ENCODE measurements around the gene DMXL1.

Gene DMXL1

GRCh38 chr5:119049824-119050449 is 20.9 kb upstream of the DMXL1 start:
- Histone ChIP-seq H3K4me3 (ENCODE audit: low read depth in 1 of 2, low read length in 2 of 2) (no peak overlapping the region), H3K36me3 (ENCODE audit: insufficient read depth, low read length) (no peaks in the 10 kb centered on the region), H3K4me1 (ENCODE audit: insufficient read depth, low read length) (no peaks in the 10 kb centered on the region), H3K27me3 (ENCODE audit: insufficient read depth, low read length, poor library complexity) (no peaks in the 10 kb centered on the region), H3K4me2 (ENCODE audit: insufficient read depth, low read length) (no peak overlapping the region), H2AFZ (ENCODE audit: low read depth, low read length) (no peak overlapping the region), H3K9ac (ENCODE audit: low read depth, low read length) (no peak overlapping the region), H3K79me2 (ENCODE audit: insufficient read depth, low read length) (no peaks in the 10 kb centered on the region), H3K9me3 (ENCODE audit: insufficient read depth, low read length, severe bottlenecking) (no peaks in the 10 kb centered on the region), H3K27ac (ENCODE audit: low read length) (no peak overlapping the region), H4K20me1 (ENCODE audit: insufficient read depth, low read length) (no peaks in the 10 kb centered on the region)
- TF ChIP-seq CTCF (IDR thresholded peaks at IDR 0.05; ENCODE audit: borderline replicate concordance, extremely low read depth, low read length, poor library complexity, severe bottlenecking) (no peak), EZH2 (IDR thresholded peaks at IDR 0.05; ENCODE audit: borderline replicate concordance, low read depth, low read length, severe bottlenecking) (no peak)
- no peak for DNase-seq
- no peak for ATAC-seq (ENCODE audit: insufficient read depth, low read depth)

- Histone ChIP-seq H3K9ac (ENCODE audit: low read depth, low read length) (no peak overlapping the region), H3K4me2 (ENCODE audit: insufficient read depth, low read length) (no peak overlapping the region), H3K27ac (ENCODE audit: low read length) (no peak overlapping the region), H4K20me1 (ENCODE audit: insufficient read depth, low read length) (no peaks in the 10 kb centered on the region), H2AFZ (ENCODE audit: low read depth, low read length) (no peak overlapping the region), H3K79me2 (ENCODE audit: insufficient read depth, low read length) (no peaks in the 10 kb centered on the region), H3K4me1 (ENCODE audit: insufficient read depth, low read length) (no peaks in the 10 kb centered on the region), H3K27me3 (ENCODE audit: insufficient read depth, low read length, poor library complexity) (no peaks in the 10 kb centered on the region), H3K4me3 (ENCODE audit: low read depth in 1 of 2, low read length in 2 of 2) (no peak overlapping the region), H3K9me3 (ENCODE audit: insufficient read depth, low read length, severe bottlenecking) (no peaks in the 10 kb centered on the region), H3K36me3 (ENCODE audit: insufficient read depth, low read length) (no peaks in the 10 kb centered on the region)
- ATAC-seq (ENCODE audit: insufficient read depth, low read depth) (no peak), DNase-seq (no peak)
- TF ChIP-seq EZH2 (IDR thresholded peaks at IDR 0.05; ENCODE audit: borderline replicate concordance, low read depth, low read length, severe bottlenecking): no peak
- TF ChIP-seq CTCF (IDR thresholded peaks at IDR 0.05; ENCODE audit: borderline replicate concordance, extremely low read depth, low read length, poor library complexity, severe bottlenecking): no peak
These were observed 16.8 kb upstream of the DMXL1 start for GRCh38 chr5:119054101-119054500.

- Histone ChIP-seq H3K4me2 (ENCODE audit: insufficient read depth, low read length) (no peak overlapping the region), H3K36me3 (ENCODE audit: insufficient read depth, low read length) (no peaks in the 10 kb centered on the region), H3K9me3 (ENCODE audit: insufficient read depth, low read length, severe bottlenecking) (no peaks in the 10 kb centered on the region), H3K27ac (ENCODE audit: low read length) (no peak overlapping the region), H3K27me3 (ENCODE audit: insufficient read depth, low read length, poor library complexity) (no peaks in the 10 kb centered on the region), H4K20me1 (ENCODE audit: insufficient read depth, low read length) (no peaks in the 10 kb centered on the region), H3K79me2 (ENCODE audit: insufficient read depth, low read length) (no peaks in the 10 kb centered on the region), H2AFZ (ENCODE audit: low read depth, low read length) (no peak overlapping the region), H3K4me3 (ENCODE audit: low read depth in 1 of 2, low read length in 2 of 2) (no peak overlapping the region), H3K4me1 (ENCODE audit: insufficient read depth, low read length) (no peaks in the 10 kb centered on the region), H3K9ac (ENCODE audit: low read depth, low read length) (no peak overlapping the region)
- no peak for ATAC-seq (ENCODE audit: insufficient read depth, low read depth)
- TF ChIP-seq EZH2 (IDR thresholded peaks at IDR 0.05; ENCODE audit: borderline replicate concordance, low read depth, low read length, severe bottlenecking) (no peak), CTCF (IDR thresholded peaks at IDR 0.05; ENCODE audit: borderline replicate concordance, extremely low read depth, low read length, poor library complexity, severe bottlenecking) (no peak)
- no peak for DNase-seq
These were observed 15.6 kb upstream of the DMXL1 start for GRCh38 chr5:119055294-119055693.
